ENCODE measurements around the gene REEP1. TPM values are rescaled to one million over a fixed set of nuclear protein-coding genes. Genes with fewer than 3 reads are reported as not detected.
"Not testable (repeated sequence)": the region's sequence is repeated elsewhere in the genome, so short reads cannot be mapped to it uniquely, and the experiment has no call there.

REEP1 gene
- total and polyA plus RNA-seq, 3 donors from 2014 or later: 112 to 342 (median 241) TPM

DNA sequence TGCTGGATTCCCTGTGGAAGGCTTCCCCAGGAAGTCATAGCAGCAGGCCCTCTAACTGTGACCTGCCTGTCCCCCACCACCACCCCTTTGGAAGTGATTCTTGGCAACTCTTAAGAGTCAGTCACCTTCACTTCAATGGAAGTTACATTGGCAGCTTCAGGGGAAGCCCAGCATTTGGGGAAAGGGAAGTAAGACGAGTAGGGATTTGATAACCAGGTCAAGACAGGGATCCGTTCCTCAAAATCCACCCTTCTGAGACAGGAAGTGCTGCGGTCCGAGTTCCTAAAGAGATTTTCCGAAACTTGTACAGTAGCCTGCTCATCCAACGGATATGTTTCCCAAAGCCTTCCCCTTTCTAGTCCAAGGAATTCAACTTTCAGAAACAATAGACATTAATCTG lies 84.0 kb downstream of the REEP1 start:
- TF ChIP-seq, protein P1, sequence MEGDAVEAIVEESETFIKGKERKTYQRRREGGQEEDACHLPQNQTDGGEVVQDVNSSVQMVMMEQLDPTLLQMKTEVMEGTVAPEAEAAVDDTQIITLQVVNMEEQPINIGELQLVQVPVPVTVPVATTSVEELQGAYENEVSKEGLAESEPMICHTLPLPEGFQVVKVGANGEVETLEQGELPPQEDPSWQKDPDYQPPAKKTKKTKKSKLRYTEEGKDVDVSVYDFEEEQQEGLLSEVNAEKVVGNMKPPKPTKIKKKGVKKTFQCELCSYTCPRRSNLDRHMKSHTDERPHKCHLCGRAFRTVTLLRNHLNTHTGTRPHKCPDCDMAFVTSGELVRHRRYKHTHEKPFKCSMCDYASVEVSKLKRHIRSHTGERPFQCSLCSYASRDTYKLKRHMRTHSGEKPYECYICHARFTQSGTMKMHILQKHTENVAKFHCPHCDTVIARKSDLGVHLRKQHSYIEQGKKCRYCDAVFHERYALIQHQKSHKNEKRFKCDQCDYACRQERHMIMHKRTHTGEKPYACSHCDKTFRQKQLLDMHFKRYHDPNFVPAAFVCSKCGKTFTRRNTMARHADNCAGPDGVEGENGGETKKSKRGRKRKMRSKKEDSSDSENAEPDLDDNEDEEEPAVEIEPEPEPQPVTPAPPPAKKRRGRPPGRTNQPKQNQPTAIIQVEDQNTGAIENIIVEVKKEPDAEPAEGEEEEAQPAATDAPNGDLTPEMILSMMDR (IDR thresholded peaks at IDR 0.05): no peak
- TF ChIP-seq POLR2A (IDR thresholded peaks at IDR 0.05): no peak
- H3K27ac ChIP-seq: no peak overlapping the region
- intact Hi-C loops (cut with DNase I; ENCODE audit: low total_unique reads): no loop called here
- 84 to 90% methylated on average over 6 of the region's 6 CpGs for WGBS, 2 donors
- H3K36me3 ChIP-seq (ENCODE audit: low read depth, missing control alignments): no peaks in the 10 kb centered on the region
- H3K9me3 ChIP-seq: no peaks in the 10 kb centered on the region
- no peaks in the 10 kb centered on the region for H3K27me3 ChIP-seq
- H3K4me3 ChIP-seq: no peak overlapping the region
- DNase-seq: no peak
- peaks cover 5% of the 10 kb centered on the region for H3K4me1 ChIP-seq

- Histone ChIP-seq H3K4me3 (no peak overlapping the region), H3K9me3 (no peaks in the 10 kb centered on the region), H3K27ac (no peak overlapping the region), H3K36me3 (ENCODE audit: low read depth, missing control alignments) (no peaks in the 10 kb centered on the region), H3K4me1 (peaks cover 5% of the 10 kb centered on the region), H3K27me3 (no peaks in the 10 kb centered on the region)
- DNase-seq: peak; percentile 44
- whole genome bisulfite sequencing, 2 donors: 83 to 87% methylated on average over 10 of the region's 10 CpGs
- intact Hi-C loops (cut with DNase I; ENCODE audit: low total_unique reads): no loop called here
- TF ChIP-seq, protein P1 (IDR thresholded peaks at IDR 0.05): no peak
- no peak for TF ChIP-seq POLR2A (IDR thresholded peaks at IDR 0.05)
These were observed 85.6 kb downstream of the REEP1 start for GRCh38 chr2:86251840-86252266.

GRCh38 chr2:86249579-86250391 lies 87.6 kb downstream of the REEP1 start:
- no peak for DNase-seq
- no peak for TF ChIP-seq POLR2A (IDR thresholded peaks at IDR 0.05)
- TF ChIP-seq, protein P1 (IDR thresholded peaks at IDR 0.05): no peak
- Histone ChIP-seq H3K4me3 (no peak overlapping the region), H3K27ac (peak overlapping the region; percentile 50 to 68), H3K27me3 (no peaks in the 10 kb centered on the region), H3K9me3 (no peaks in the 10 kb centered on the region), H3K4me1 (peaks cover 14% of the 10 kb centered on the region), H3K36me3 (ENCODE audit: low read depth, missing control alignments) (no peaks in the 10 kb centered on the region)
- 49 to 67% methylated on average over 9 to 10 of the region's 10 CpGs for WGBS, 2 donors
- intact Hi-C loops (cut with DNase I; ENCODE audit: low total_unique reads): no loop called here

- Histone ChIP-seq H3K9me3 (no peaks in the 10 kb centered on the region), H3K27me3 (no peaks in the 10 kb centered on the region), H3K4me1 (peaks cover 20% of the 10 kb centered on the region), H3K27ac (peak overlapping the region in 1 of 2 donors; percentile 68), H3K4me3 (no peak overlapping the region), H3K36me3 (ENCODE audit: low read depth, missing control alignments) (no peaks in the 10 kb centered on the region)
- WGBS, 2 donors: 47 to 50% methylated on average over 6 of the region's 6 CpGs
- intact Hi-C loops (cut with DNase I; ENCODE audit: low total_unique reads): no loop called here
- TF ChIP-seq, protein P1 (IDR thresholded peaks at IDR 0.05): no peak
- no peak for TF ChIP-seq POLR2A (IDR thresholded peaks at IDR 0.05)
- DNase-seq: no peak
These were observed 88.2 kb downstream of the REEP1 start for GRCh38 chr2:86249176-86249575.

GRCh38 chr2:86245222-86245621 lies 92.2 kb downstream of the REEP1 start:
- Histone ChIP-seq H3K27ac (peak overlapping the region; percentile 21 to 69), H3K4me1 (peaks cover 25% of the 10 kb centered on the region)
- DNase-seq: peak; percentile 82
- H3K27me3 ChIP-seq; H3K9me3 ChIP-seq; intact Hi-C loops (cut with DNase I; ENCODE audit: low total_unique reads); H3K36me3 ChIP-seq (ENCODE audit: low read depth, missing control alignments); H3K4me3 ChIP-seq: not testable (repeated sequence)
- WGBS, 2 donors: 64 to 78% methylated on average over 5 of the region's 5 CpGs

- peaks cover 25% of the 10 kb centered on the region for H3K4me1 ChIP-seq
- H3K9me3 ChIP-seq; intact Hi-C loops (cut with DNase I; ENCODE audit: low total_unique reads); H3K27me3 ChIP-seq; DNase-seq; H3K36me3 ChIP-seq (ENCODE audit: low read depth, missing control alignments); H3K4me3 ChIP-seq: not testable (repeated sequence)
- 70 to 88% methylated on average over 5 of the region's 5 CpGs for WGBS, 2 donors
- peak overlapping the region; percentile 21 to 69 for H3K27ac ChIP-seq
These were observed 92.6 kb downstream of the REEP1 start for GRCh38 chr2:86244781-86245180.

Data from testis (tissue), 3 donors.